WTC11 (cell line): ENCODE results near the gene MSI2. TPM values are rescaled to one million over a fixed set of nuclear protein-coding genes. Genes with fewer than 3 reads are reported as not detected.

Source experiments
- ATAC-seq: fragments of 200-7000 bp; cut with Tn5 transposase; 2 replicates; pipeline ENCODE4 v1.10.0; 2021; ENCODE audit warnings: mild to moderate bottlenecking, moderate library complexity
- CTCF ChIA-PET: fragments of 300-600 bp; sonication (Branson Sonifier 250); formaldehyde crosslinking; loops from one replicate; lab custom pipeline; 2021; ENCODE audit warnings: antibody characterized with exemption; lab: Charles Lee
- POLR2A ChIA-PET: fragments of 350-600 bp; sonication (Branson Sonifier 250); formaldehyde crosslinking; loops from one replicate; lab custom pipeline; 2021; ENCODE audit warnings: antibody characterized with exemption; lab: Charles Lee
- DNase-seq: peaks from one replicate; pipeline ENCODE4 v3.0.0; 2021; ENCODE audit warnings: low spot score
- H3K27ac Mint-ChIP-seq: 2 replicates; pipeline ENCODE4 v1.8.0; 2021; ENCODE audit warnings: mixed read lengths
- H3K27me3 Mint-ChIP-seq: 2 replicates; pipeline ENCODE4 v1.8.0; 2021; ENCODE audit warnings: low read depth, mild to moderate bottlenecking, moderate library complexity, mixed read lengths
- H3K36me3 Mint-ChIP-seq: 2 replicates; pipeline ENCODE4 v1.8.0; 2021; ENCODE audit warnings: mixed read lengths
- H3K4me1 Mint-ChIP-seq: 2 replicates; pipeline ENCODE4 v1.8.0; 2022; ENCODE audit warnings: mixed read lengths
- H3K4me3 Mint-ChIP-seq: 2 replicates; pipeline ENCODE4 v1.8.0; 2021; ENCODE audit warnings: mild to moderate bottlenecking, moderate library complexity, mixed read lengths
- H3K9me3 Mint-ChIP-seq: 2 replicates; pipeline ENCODE4 v1.8.0; 2021; ENCODE audit warnings: mixed read lengths
- ATF1 ChIP-seq: sonication (generic); formaldehyde crosslinking; IDR thresholded peaks from 2 replicates; pipeline ENCODE4 v1.8.1; 2023; ENCODE audit warnings: mild to moderate bottlenecking, moderate library complexity, missing genetic modification reagents
- ESRRA ChIP-seq: sonication (generic); formaldehyde crosslinking; IDR thresholded peaks from 2 replicates; pipeline ENCODE4 v1.8.1; 2022; ENCODE audit warnings: mild to moderate bottlenecking, missing genetic modification reagents, borderline replicate concordance
- FOXP1 ChIP-seq: sonication (generic); formaldehyde crosslinking; IDR thresholded peaks from 2 replicates; pipeline ENCODE4 v1.8.0; 2022; ENCODE audit warnings: missing genetic modification reagents, mild to moderate bottlenecking, moderate library complexity, borderline replicate concordance
- HMGA2 ChIP-seq: fragments of 250-450 bp; sonication (Bioruptor Pico); IDR thresholded peaks from 2 replicates; pipeline ENCODE4 v1.4.0; 2021; ENCODE audit warnings: mild to moderate bottlenecking, moderate library complexity
- JUN ChIP-seq: sonication (generic); formaldehyde crosslinking; IDR thresholded peaks from 2 replicates; pipeline ENCODE4 v1.8.0; 2023; ENCODE audit warnings: mild to moderate bottlenecking, missing genetic modification reagents
- TEAD4 ChIP-seq: sonication (generic); formaldehyde crosslinking; IDR thresholded peaks from 2 replicates; pipeline ENCODE4 v1.8.0; 2022; ENCODE audit warnings: mild to moderate bottlenecking, missing genetic modification reagents
- ZNF121 ChIP-seq: sonication (generic); formaldehyde crosslinking; IDR thresholded peaks from 2 replicates; pipeline ENCODE4 v1.8.0; 2023; ENCODE audit warnings: missing genetic modification reagents
- ZNF138 ChIP-seq: sonication (generic); formaldehyde crosslinking; conservative IDR thresholded peaks from 2 replicates; pipeline ENCODE4 v1.8.1; 2022; ENCODE audit warnings: mild to moderate bottlenecking, moderate library complexity, missing genetic modification reagents
- ZNF671 ChIP-seq: fragments of 250-450 bp; sonication (Bioruptor Pico); IDR thresholded peaks from 2 replicates; pipeline ENCODE4 v1.8.0; 2021; ENCODE audit warnings: mild to moderate bottlenecking
- total RNA-seq: library from RNA; stranded (reverse); gene quantifications from 3 replicates; pipeline ENCODE4 v1.2.3, GENCODE V29; 2021
- TF ChIP-seq, protein P1 (sequence below): sonication (generic); formaldehyde crosslinking; IDR thresholded peaks from 2 replicates; pipeline ENCODE4 v1.8.1; 2023; ENCODE audit warnings: mild to moderate bottlenecking, missing genetic modification reagents, moderate library complexity
- TF ChIP-seq, protein P2 (sequence below): fragments of 250-450 bp; sonication (Bioruptor Pico); IDR thresholded peaks from 2 replicates; pipeline ENCODE4 v1.9.0; 2021; ENCODE audit warnings: mild to moderate bottlenecking
- TF ChIP-seq, protein P3 (sequence below): sonication (generic); formaldehyde crosslinking; IDR thresholded peaks from 2 replicates; pipeline ENCODE4 v1.8.1; 2022; ENCODE audit warnings: missing genetic modification reagents, borderline replicate concordance
- TF ChIP-seq, protein P4 (sequence below): sonication (generic); formaldehyde crosslinking; IDR thresholded peaks from 2 replicates; pipeline ENCODE4 v1.8.1; 2023; ENCODE audit warnings: mild to moderate bottlenecking, missing genetic modification reagents
- TF ChIP-seq, protein P5 (sequence below): sonication (generic); formaldehyde crosslinking; IDR thresholded peaks from 2 replicates; pipeline ENCODE4 v1.8.0; 2023; ENCODE audit warnings: missing genetic modification reagents, mild to moderate bottlenecking, borderline replicate concordance
- TF ChIP-seq, protein P6 (sequence below): sonication (generic); formaldehyde crosslinking; conservative IDR thresholded peaks from 2 replicates; pipeline ENCODE4 v1.8.1; 2023; ENCODE audit warnings: mild to moderate bottlenecking, low read depth, missing genetic modification reagents, moderate library complexity

Gene MSI2
- total RNA-seq, 1 experiment from 2014 or later: 82.1 TPM

DNA sequence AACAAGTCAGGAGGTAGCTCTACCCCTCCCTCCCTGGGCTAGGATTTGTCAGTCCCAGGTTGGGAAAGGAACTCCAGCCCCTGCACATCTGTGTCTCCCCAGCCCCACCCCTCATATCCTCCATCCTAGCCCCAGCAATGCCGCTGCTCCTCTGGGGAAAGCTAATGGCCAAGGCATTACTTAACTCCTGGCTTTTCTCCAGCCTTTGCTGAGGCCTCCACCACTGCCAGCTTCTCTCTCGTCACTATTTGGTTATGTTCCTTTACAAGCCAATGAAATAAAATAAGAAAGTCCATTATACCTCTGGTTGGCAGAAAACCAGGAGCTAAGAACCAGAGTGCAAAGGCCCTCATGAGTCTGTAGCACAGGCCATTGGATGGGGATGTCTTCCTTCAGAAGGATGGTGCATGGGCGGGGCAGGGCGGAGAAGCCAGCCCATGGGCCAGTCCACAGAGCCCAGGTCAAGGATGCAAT lies 317.8 kb downstream of the MSI2 start:
- Mint-ChIP-seq H3K27me3 (no peaks in the 10 kb centered on the region), H3K4me3 (no peak overlapping the region), H3K9me3 (no peaks in the 10 kb centered on the region), H3K36me3 (no peaks in the 10 kb centered on the region), H3K27ac (no peak overlapping the region), H3K4me1 (peaks cover 35% of the 10 kb centered on the region)
- ChIA-PET CTCF (interaction anchor here (0.7 kb wide), 1 partner anchor 30 kb away, joined by 3 read pairs; no protein-coding TSS in a partner anchor), POLR2A (no interaction called here)
- TF ChIP-seq HMGA2 (CRISPR knock-in tag) (no peak), FOXP1 (CRISPR knock-in tag) (no peak), ZNF121 (no peak), TEAD4 (no peak), ESRRA (no peak), ATF1 (CRISPR knock-in tag) (no peak), JUN (CRISPR knock-in tag) (no peak), ZNF671 (CRISPR knock-in tag) (no peak), ZNF138 (CRISPR knock-in tag) (no peak)
- TF ChIP-seq, protein P1, sequence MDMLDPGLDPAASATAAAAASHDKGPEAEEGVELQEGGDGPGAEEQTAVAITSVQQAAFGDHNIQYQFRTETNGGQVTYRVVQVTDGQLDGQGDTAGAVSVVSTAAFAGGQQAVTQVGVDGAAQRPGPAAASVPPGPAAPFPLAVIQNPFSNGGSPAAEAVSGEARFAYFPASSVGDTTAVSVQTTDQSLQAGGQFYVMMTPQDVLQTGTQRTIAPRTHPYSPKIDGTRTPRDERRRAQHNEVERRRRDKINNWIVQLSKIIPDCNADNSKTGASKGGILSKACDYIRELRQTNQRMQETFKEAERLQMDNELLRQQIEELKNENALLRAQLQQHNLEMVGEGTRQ (CRISPR knock-in tag): no peak
- TF ChIP-seq, protein P2, sequence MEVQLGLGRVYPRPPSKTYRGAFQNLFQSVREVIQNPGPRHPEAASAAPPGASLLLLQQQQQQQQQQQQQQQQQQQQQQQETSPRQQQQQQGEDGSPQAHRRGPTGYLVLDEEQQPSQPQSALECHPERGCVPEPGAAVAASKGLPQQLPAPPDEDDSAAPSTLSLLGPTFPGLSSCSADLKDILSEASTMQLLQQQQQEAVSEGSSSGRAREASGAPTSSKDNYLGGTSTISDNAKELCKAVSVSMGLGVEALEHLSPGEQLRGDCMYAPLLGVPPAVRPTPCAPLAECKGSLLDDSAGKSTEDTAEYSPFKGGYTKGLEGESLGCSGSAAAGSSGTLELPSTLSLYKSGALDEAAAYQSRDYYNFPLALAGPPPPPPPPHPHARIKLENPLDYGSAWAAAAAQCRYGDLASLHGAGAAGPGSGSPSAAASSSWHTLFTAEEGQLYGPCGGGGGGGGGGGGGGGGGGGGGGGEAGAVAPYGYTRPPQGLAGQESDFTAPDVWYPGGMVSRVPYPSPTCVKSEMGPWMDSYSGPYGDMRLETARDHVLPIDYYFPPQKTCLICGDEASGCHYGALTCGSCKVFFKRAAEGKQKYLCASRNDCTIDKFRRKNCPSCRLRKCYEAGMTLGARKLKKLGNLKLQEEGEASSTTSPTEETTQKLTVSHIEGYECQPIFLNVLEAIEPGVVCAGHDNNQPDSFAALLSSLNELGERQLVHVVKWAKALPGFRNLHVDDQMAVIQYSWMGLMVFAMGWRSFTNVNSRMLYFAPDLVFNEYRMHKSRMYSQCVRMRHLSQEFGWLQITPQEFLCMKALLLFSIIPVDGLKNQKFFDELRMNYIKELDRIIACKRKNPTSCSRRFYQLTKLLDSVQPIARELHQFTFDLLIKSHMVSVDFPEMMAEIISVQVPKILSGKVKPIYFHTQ (CRISPR knock-in tag): no peak
- TF ChIP-seq, protein P3, sequence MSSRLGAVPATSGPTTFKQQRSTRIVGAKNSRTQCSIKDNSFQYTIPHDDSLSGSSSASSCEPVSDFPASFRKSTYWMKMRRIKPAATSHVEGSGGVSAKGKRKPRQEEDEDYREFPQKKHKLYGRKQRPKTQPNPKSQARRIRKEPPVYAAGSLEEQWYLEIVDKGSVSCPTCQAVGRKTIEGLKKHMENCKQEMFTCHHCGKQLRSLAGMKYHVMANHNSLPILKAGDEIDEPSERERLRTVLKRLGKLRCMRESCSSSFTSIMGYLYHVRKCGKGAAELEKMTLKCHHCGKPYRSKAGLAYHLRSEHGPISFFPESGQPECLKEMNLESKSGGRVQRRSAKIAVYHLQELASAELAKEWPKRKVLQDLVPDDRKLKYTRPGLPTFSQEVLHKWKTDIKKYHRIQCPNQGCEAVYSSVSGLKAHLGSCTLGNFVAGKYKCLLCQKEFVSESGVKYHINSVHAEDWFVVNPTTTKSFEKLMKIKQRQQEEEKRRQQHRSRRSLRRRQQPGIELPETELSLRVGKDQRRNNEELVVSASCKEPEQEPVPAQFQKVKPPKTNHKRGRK (CRISPR knock-in tag): no peak
- TF ChIP-seq, protein P4, sequence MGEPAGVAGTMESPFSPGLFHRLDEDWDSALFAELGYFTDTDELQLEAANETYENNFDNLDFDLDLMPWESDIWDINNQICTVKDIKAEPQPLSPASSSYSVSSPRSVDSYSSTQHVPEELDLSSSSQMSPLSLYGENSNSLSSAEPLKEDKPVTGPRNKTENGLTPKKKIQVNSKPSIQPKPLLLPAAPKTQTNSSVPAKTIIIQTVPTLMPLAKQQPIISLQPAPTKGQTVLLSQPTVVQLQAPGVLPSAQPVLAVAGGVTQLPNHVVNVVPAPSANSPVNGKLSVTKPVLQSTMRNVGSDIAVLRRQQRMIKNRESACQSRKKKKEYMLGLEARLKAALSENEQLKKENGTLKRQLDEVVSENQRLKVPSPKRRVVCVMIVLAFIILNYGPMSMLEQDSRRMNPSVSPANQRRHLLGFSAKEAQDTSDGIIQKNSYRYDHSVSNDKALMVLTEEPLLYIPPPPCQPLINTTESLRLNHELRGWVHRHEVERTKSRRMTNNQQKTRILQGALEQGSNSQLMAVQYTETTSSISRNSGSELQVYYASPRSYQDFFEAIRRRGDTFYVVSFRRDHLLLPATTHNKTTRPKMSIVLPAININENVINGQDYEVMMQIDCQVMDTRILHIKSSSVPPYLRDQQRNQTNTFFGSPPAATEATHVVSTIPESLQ (CRISPR knock-in tag): no peak
- TF ChIP-seq, protein P5, sequence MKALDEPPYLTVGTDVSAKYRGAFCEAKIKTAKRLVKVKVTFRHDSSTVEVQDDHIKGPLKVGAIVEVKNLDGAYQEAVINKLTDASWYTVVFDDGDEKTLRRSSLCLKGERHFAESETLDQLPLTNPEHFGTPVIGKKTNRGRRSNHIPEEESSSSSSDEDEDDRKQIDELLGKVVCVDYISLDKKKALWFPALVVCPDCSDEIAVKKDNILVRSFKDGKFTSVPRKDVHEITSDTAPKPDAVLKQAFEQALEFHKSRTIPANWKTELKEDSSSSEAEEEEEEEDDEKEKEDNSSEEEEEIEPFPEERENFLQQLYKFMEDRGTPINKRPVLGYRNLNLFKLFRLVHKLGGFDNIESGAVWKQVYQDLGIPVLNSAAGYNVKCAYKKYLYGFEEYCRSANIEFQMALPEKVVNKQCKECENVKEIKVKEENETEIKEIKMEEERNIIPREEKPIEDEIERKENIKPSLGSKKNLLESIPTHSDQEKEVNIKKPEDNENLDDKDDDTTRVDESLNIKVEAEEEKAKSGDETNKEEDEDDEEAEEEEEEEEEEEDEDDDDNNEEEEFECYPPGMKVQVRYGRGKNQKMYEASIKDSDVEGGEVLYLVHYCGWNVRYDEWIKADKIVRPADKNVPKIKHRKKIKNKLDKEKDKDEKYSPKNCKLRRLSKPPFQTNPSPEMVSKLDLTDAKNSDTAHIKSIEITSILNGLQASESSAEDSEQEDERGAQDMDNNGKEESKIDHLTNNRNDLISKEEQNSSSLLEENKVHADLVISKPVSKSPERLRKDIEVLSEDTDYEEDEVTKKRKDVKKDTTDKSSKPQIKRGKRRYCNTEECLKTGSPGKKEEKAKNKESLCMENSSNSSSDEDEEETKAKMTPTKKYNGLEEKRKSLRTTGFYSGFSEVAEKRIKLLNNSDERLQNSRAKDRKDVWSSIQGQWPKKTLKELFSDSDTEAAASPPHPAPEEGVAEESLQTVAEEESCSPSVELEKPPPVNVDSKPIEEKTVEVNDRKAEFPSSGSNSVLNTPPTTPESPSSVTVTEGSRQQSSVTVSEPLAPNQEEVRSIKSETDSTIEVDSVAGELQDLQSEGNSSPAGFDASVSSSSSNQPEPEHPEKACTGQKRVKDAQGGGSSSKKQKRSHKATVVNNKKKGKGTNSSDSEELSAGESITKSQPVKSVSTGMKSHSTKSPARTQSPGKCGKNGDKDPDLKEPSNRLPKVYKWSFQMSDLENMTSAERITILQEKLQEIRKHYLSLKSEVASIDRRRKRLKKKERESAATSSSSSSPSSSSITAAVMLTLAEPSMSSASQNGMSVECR (CRISPR knock-in tag): no peak
- TF ChIP-seq, protein P6, sequence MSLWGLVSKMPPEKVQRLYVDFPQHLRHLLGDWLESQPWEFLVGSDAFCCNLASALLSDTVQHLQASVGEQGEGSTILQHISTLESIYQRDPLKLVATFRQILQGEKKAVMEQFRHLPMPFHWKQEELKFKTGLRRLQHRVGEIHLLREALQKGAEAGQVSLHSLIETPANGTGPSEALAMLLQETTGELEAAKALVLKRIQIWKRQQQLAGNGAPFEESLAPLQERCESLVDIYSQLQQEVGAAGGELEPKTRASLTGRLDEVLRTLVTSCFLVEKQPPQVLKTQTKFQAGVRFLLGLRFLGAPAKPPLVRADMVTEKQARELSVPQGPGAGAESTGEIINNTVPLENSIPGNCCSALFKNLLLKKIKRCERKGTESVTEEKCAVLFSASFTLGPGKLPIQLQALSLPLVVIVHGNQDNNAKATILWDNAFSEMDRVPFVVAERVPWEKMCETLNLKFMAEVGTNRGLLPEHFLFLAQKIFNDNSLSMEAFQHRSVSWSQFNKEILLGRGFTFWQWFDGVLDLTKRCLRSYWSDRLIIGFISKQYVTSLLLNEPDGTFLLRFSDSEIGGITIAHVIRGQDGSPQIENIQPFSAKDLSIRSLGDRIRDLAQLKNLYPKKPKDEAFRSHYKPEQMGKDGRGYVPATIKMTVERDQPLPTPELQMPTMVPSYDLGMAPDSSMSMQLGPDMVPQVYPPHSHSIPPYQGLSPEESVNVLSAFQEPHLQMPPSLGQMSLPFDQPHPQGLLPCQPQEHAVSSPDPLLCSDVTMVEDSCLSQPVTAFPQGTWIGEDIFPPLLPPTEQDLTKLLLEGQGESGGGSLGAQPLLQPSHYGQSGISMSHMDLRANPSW (CRISPR knock-in tag): no peak
- DNase-seq (no peak), ATAC-seq (no peak)
